ENCODE measurements around the gene NELFE.
"Not testable (repeated sequence)": the region's sequence is repeated elsewhere in the genome, so short reads cannot be mapped to it uniquely, and the experiment has no call there.

NELFE gene

DNA sequence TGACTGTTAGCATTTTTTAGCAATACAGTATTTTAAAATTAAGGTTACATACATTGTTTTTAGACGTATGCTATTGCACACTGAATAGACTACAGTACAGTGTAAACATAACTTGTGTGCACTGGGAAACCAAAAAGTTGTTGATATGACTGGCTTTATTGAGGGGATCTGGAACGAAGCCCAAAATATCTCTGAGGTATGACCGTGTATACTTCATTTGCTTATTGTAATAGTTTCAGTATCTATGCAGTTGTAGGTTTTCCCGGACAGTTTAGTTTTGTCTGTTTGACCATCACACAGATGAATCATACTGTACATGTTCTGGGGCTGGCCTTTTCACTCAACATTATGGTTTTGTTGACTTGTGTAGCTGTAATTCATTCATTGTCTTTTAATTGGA lies 50.0 kb downstream of the NELFE start:
- no peak overlapping the region for H3K4me3 ChIP-seq (ENCODE audit: low read depth, low read length)
- no peak for TF ChIP-seq CTCF (IDR thresholded peaks at IDR 0.05; ENCODE audit: low read depth, low read length)

DNA sequence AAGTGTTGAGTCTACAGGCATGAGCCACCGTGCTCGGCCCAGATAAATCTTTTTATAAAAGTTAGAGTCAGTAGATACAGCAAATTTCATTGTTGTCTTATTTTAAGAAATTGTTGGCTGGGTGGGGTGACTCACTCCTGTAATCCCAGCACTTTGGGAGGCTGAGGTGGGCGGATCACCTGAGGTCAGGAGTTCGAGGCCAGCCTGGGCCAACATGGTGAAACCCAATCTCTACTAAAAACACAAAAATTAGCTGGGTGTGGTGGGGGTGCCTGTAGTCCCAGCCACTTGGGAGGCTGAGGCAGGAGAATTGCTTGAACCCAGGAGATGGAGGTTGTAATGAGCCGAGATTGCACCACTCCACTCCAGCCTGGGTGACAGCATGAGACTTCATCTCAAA lies 50.5 kb downstream of the NELFE start:
- H3K4me3 ChIP-seq (ENCODE audit: low read depth, low read length) = not testable (repeated sequence)

- TF ChIP-seq CTCF (IDR thresholded peaks at IDR 0.05; ENCODE audit: low read depth, low read length) = no peak
- H3K4me3 ChIP-seq (ENCODE audit: low read depth, low read length) = no peak overlapping the region
Observed at GRCh38 chr6:31907158-31907813, 51.5 kb downstream of the NELFE start.

- not testable (repeated sequence) for H3K4me3 ChIP-seq (ENCODE audit: low read depth, low read length)
Observed at GRCh38 chr6:31906727-31907126, 52.0 kb downstream of the NELFE start.

GRCh38 chr6:31906122-31906521 lies 52.6 kb downstream of the NELFE start:
- TF ChIP-seq CTCF (IDR thresholded peaks at IDR 0.05; ENCODE audit: low read depth, low read length) = no peak
- H3K4me3 ChIP-seq (ENCODE audit: low read depth, low read length) = no peak overlapping the region

DNA sequence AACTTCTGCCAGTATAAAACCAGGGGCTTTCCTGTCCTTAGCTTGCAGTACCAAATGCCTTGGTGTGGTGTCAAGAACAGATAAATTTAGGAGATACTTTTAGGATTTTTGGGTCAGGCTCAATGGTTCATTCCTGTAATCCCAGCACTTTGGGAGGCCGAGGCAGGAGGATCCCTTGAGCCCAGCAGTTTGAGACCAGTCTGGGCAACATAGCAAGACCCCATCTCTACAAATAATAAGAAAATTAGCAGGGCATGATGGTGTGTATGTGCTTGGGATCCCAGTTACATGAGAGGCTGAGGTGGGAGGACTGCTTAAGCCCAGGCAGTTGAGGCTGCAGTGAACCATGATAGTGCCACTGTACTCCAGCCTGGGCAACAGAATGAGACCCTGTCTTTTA lies 53.7 kb downstream of the NELFE start:
- no peak for TF ChIP-seq CTCF (IDR thresholded peaks at IDR 0.05; ENCODE audit: low read depth, low read length)
- no peak overlapping the region for H3K4me3 ChIP-seq (ENCODE audit: low read depth, low read length)

GRCh38 chr6:31903957-31904356 lies 54.8 kb downstream of the NELFE start:
- TF ChIP-seq CTCF (IDR thresholded peaks at IDR 0.05; ENCODE audit: low read depth, low read length) = no peak
- H3K4me3 ChIP-seq (ENCODE audit: low read depth, low read length) = no peak overlapping the region

All from WI38 (cell line).